Measurements from ENCODE around the gene BLOC1S1. TPM values are rescaled to one million over a fixed set of nuclear protein-coding genes. Genes with fewer than 3 reads are reported as not detected.
A peak's percentile ranks its signal among the peaks of the same experiment; 100 is the strongest.

The BLOC1S1 gene
- total and polyA plus RNA-seq, 10 of the 15 experiments (the other 5 are each of a cell fraction or from before 2014, with no cell fraction given), result 126 to 285 (median 166) TPM

GRCh38 chr12:55736780-55737580 is 21.1 kb downstream of the BLOC1S1 start (continued):
- no peak for TF ChIP-seq NR2C1 (IDR thresholded peaks at IDR 0.05)
- TF ChIP-seq BRCA1 (IDR thresholded peaks at IDR 0.05; ENCODE audit: low read depth, low read length), result no peak
- no peak for TF ChIP-seq FOS (IDR thresholded peaks at IDR 0.05; ENCODE audit: borderline replicate concordance, extremely low read depth, insufficient read length)
- 0 out of 2 replicates have a peak, but pooled peaks have one; percentile 37 for TF ChIP-seq EED (IDR thresholded peaks at IDR 0.05; ENCODE audit: low read depth)
- TF ChIP-seq RB1 (IDR thresholded peaks at IDR 0.05; ENCODE audit: borderline replicate concordance), result peak; percentile 52; the same call in 1 of the 2 replicates
- TF ChIP-seq SRF (IDR thresholded peaks at IDR 0.05; ENCODE audit: low read depth in 2 of 2, low read length in 2 of 2), result 0 out of 4 replicates have a peak, but pooled peaks of 1 of the 2 experiments have one; percentile 14
- TF ChIP-seq, protein P1, sequence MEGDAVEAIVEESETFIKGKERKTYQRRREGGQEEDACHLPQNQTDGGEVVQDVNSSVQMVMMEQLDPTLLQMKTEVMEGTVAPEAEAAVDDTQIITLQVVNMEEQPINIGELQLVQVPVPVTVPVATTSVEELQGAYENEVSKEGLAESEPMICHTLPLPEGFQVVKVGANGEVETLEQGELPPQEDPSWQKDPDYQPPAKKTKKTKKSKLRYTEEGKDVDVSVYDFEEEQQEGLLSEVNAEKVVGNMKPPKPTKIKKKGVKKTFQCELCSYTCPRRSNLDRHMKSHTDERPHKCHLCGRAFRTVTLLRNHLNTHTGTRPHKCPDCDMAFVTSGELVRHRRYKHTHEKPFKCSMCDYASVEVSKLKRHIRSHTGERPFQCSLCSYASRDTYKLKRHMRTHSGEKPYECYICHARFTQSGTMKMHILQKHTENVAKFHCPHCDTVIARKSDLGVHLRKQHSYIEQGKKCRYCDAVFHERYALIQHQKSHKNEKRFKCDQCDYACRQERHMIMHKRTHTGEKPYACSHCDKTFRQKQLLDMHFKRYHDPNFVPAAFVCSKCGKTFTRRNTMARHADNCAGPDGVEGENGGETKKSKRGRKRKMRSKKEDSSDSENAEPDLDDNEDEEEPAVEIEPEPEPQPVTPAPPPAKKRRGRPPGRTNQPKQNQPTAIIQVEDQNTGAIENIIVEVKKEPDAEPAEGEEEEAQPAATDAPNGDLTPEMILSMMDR (IDR thresholded peaks at IDR 0.05 in 2 of 3, conservative IDR thresholded peaks at IDR 0.05 in 1 of 3; ENCODE audit: control insufficient read depth in 2 of 3, extremely low read depth in 1 of 3, insufficient read depth in 1 of 3, low read depth in 3 of 3, low read length in 3 of 3), result peak; percentile 86 to 91 (median 88)
- TF ChIP-seq RAD21 (IDR thresholded peaks at IDR 0.05; ENCODE audit: insufficient read depth, low read depth, low read length), result peak; percentile 83
- TF ChIP-seq TCF12 (IDR thresholded peaks at IDR 0.05; ENCODE audit: low read depth, low read length), result peak; percentile 51; the same call in 1 of the 2 replicates
- no peak for TF ChIP-seq KDM1A (IDR thresholded peaks at IDR 0.05; ENCODE audit: borderline replicate concordance)
- TF ChIP-seq IKZF2 (IDR thresholded peaks at IDR 0.05), result peak; percentile 38 to 66; a peak in 3 of 4 replicates
- no peak for TF ChIP-seq MYB (IDR thresholded peaks at IDR 0.05; ENCODE audit: borderline replicate concordance, low read depth, low read length)
- TF ChIP-seq EGR1 (IDR thresholded peaks at IDR 0.05; ENCODE audit: borderline replicate concordance in 1 of 2, low read depth in 2 of 2, low read length in 2 of 2), result no peak
- TF ChIP-seq MLLT1 (IDR thresholded peaks at IDR 0.05), result 0 out of 2 replicates have a peak, but pooled peaks have one; percentile 22
- peak; percentile 57 for TF ChIP-seq IKZF1 (conservative IDR thresholded peaks at IDR 0.05)
- peak; percentile 36 for TF ChIP-seq RELA (IDR thresholded peaks at IDR 0.05; ENCODE audit: borderline replicate concordance, partially characterized antibody)

All from GM12878 (cell line).